ENCODE measurements around the gene PNPLA2. TPM values are rescaled to one million over a fixed set of nuclear protein-coding genes. Genes with fewer than 3 reads are reported as not detected.

PNPLA2 gene
- total and polyA plus RNA-seq, 10 of the 15 experiments (the other 5 are each of a cell fraction or from before 2014, with no cell fraction given): 0.19 to 34.0 (median 8.1) TPM

DNA sequence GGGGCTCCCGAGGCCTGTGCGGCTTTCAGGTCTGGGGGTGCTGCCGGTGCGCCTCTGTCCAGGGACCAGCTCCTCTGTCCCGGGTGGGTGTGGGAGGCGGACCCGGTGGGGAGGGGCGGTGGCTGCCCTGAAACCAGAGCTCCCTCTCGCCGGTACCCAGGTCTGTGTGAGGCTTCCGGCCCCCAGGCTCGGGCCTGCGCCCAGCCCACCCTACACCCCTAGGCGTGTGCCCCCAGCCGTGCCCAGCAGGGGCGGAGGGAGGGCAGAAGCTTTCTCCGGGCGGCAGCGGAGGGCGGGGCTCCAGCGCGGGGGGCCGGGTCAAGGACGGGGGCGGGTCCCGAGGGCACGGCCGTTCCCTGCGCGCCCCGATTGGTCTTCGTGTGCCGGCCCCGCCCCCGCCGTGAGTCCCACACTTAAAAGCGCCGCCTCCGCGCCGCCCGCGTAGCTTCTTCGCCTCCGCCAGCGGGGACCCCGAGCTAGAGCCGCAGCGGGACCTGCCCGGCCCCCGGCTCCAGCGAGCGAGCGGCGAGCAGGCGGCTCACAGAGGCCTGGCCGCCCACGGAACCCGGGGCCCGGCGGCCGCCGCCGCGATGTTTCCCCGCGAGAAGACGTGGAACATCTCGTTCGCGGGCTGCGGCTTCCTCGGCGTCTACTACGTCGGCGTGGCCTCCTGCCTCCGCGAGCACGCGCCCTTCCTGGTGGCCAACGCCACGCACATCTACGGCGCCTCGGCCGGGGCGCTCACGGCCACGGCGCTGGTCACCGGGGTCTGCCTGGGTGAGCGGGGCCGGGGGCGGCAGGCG lies 616 bp downstream of the PNPLA2 start:
- FAIRE-seq (peak; percentile 76), ATAC-seq (peak; percentile 88), DNase-seq (ENCODE audit: low read depth, low spot score) (no peak)
- Histone ChIP-seq H3K4me2 (ENCODE audit: control insufficient read depth, insufficient read depth) (peak overlapping the region; percentile 83), H3K36me3 (ENCODE audit: control insufficient read depth in 2 of 2, insufficient read depth in 2 of 2, low read length in 1 of 2) (peaks cover 0 to 2% of the 10 kb centered on the region in 2 experiments; a peak in 3 of 4 replicates), H4K20me1 (ENCODE audit: control insufficient read depth, insufficient read depth) (no peaks in the 10 kb centered on the region; the same call in 1 of the 2 replicates), H3K9me3 (replicated peaks; ENCODE audit: control insufficient read depth, insufficient read depth, low read length) (no peaks in the 10 kb centered on the region), H3K27me3 (replicated peaks in 1 of 2; ENCODE audit: control insufficient read depth in 2 of 2, insufficient read depth in 2 of 2, low read length in 1 of 2) (no peaks in the 10 kb centered on the region), H3K79me2 (ENCODE audit: control insufficient read depth, insufficient read depth, low read length) (peaks cover 5% of the 10 kb centered on the region), H3K4me1 (ENCODE audit: control insufficient read depth, insufficient read depth, low read length) (no peaks in the 10 kb centered on the region; the same call in 1 of the 2 replicates), H3K4me3 (peak overlapping the region; percentile 82), H3K9ac (ENCODE audit: control insufficient read depth, insufficient read depth, low read length) (peak overlapping the region; percentile 82), H2AFZ (ENCODE audit: control insufficient read depth, low read depth, low read length) (peak overlapping the region; percentile 72), H3K27ac (ENCODE audit: control insufficient read depth, insufficient read depth) (peak overlapping the region; percentile 73)
- WGBS (ENCODE audit: insufficient coverage, insufficient replicate concordance, low lambda C conversion rate, missing lambda C conversion rate): 2% methylated on average over 84 of the region's 96 CpGs
- ChIA-PET POLR2A (interaction anchor here (0.6 to 4.3 kb wide), 13 partner anchors 8 to 204 kb away, joined by 3 to 33 read pairs (median 7); partner anchors contain the start of genes CD151, CRACR2B, IRF7 and PIDD1), CTCF (interaction anchor here (0.9 to 1.3 kb wide), 3 partner anchors 8 to 24 kb away, joined by 3 to 4 read pairs (median 4); partner anchors contain the start of genes POLR2L and TSPAN4), RAD21 (ENCODE audit: unreplicated experiment) (interaction anchor here (0.6 to 1.9 kb wide), 8 partner anchors 10 to 77 kb away, joined by 3 to 13 read pairs (median 3); partner anchors contain the start of genes PIDD1, RPLP2 and TALDO1), SMC1A (ENCODE audit: uncharacterized antibody, unreplicated experiment) (interaction anchor here (0.8 to 1.9 kb wide), 3 partner anchors 9 to 23 kb away, joined by 4 to 5 read pairs (median 5); partner anchors contain the start of genes POLR2L, RPLP2 and TSPAN4)
- intact Hi-C loops (cut with micrococcal nuclease; ENCODE audit: unreplicated experiment) (no loop called here), in situ Hi-C loops (cut with MboI) (loop anchor here (25.0 kb wide), 1 partner anchor 1568 kb away; the partner anchor contains the start of gene CD81)
- BruUV-seq (replicated peaks): no TSS peak
- TF ChIP-seq, protein P1, sequence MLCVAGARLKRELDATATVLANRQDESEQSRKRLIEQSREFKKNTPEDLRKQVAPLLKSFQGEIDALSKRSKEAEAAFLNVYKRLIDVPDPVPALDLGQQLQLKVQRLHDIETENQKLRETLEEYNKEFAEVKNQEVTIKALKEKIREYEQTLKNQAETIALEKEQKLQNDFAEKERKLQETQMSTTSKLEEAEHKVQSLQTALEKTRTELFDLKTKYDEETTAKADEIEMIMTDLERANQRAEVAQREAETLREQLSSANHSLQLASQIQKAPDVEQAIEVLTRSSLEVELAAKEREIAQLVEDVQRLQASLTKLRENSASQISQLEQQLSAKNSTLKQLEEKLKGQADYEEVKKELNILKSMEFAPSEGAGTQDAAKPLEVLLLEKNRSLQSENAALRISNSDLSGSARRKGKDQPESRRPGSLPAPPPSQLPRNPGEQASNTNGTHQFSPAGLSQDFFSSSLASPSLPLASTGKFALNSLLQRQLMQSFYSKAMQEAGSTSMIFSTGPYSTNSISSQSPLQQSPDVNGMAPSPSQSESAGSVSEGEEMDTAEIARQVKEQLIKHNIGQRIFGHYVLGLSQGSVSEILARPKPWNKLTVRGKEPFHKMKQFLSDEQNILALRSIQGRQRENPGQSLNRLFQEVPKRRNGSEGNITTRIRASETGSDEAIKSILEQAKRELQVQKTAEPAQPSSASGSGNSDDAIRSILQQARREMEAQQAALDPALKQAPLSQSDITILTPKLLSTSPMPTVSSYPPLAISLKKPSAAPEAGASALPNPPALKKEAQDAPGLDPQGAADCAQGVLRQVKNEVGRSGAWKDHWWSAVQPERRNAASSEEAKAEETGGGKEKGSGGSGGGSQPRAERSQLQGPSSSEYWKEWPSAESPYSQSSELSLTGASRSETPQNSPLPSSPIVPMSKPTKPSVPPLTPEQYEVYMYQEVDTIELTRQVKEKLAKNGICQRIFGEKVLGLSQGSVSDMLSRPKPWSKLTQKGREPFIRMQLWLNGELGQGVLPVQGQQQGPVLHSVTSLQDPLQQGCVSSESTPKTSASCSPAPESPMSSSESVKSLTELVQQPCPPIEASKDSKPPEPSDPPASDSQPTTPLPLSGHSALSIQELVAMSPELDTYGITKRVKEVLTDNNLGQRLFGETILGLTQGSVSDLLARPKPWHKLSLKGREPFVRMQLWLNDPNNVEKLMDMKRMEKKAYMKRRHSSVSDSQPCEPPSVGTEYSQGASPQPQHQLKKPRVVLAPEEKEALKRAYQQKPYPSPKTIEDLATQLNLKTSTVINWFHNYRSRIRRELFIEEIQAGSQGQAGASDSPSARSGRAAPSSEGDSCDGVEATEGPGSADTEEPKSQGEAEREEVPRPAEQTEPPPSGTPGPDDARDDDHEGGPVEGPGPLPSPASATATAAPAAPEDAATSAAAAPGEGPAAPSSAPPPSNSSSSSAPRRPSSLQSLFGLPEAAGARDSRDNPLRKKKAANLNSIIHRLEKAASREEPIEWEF (IDR thresholded peaks at IDR 0.05; ENCODE audit: insufficient replicate concordance, low read depth, low read length): no peak
- TF ChIP-seq IRF5 (IDR thresholded peaks at IDR 0.05; ENCODE audit: borderline replicate concordance): no peak
- no peak for TF ChIP-seq CEBPZ (IDR thresholded peaks at IDR 0.05; ENCODE audit: low read depth, low read length)
- no peak for TF ChIP-seq SREBF2 (IDR thresholded peaks at IDR 0.05; ENCODE audit: low read length)
- peak; percentile 86 for TF ChIP-seq POLR2AphosphoS5 (IDR thresholded peaks at IDR 0.05; ENCODE audit: low read length)
- TF ChIP-seq MAX (IDR thresholded peaks at IDR 0.05; ENCODE audit: low read depth, low read length): no peak; the same call in 1 of the 2 replicates
- TF ChIP-seq SP1 (IDR thresholded peaks at IDR 0.05; ENCODE audit: low read depth, low read length): peak; percentile 31
- peak; percentile 57; the same call in 1 of the 2 replicates for TF ChIP-seq CHD2 (IDR thresholded peaks at IDR 0.05; ENCODE audit: borderline replicate concordance, low read depth, low read length)
- no peak for TF ChIP-seq RBBP5 (conservative IDR thresholded peaks at IDR 0.05)
- no peak for TF ChIP-seq ATF7 (IDR thresholded peaks at IDR 0.05; ENCODE audit: low read depth)
- TF ChIP-seq LARP7 (IDR thresholded peaks at IDR 0.05): peak; percentile 94
- peak; percentile 50 for TF ChIP-seq RELA (IDR thresholded peaks at IDR 0.05; ENCODE audit: borderline replicate concordance, partially characterized antibody)

All from GM12878 (cell line).